NCI-H526 treated with DMSO at 0.1 percent for 48 hours (cell line): ENCODE measurements around the gene TP53RK.

ENCODE experiments used
- DNase-seq: peaks from one replicate; lab custom pipeline; 2025; lab: John Stamatoyannopoulos, UW

The TP53RK gene

DNA sequence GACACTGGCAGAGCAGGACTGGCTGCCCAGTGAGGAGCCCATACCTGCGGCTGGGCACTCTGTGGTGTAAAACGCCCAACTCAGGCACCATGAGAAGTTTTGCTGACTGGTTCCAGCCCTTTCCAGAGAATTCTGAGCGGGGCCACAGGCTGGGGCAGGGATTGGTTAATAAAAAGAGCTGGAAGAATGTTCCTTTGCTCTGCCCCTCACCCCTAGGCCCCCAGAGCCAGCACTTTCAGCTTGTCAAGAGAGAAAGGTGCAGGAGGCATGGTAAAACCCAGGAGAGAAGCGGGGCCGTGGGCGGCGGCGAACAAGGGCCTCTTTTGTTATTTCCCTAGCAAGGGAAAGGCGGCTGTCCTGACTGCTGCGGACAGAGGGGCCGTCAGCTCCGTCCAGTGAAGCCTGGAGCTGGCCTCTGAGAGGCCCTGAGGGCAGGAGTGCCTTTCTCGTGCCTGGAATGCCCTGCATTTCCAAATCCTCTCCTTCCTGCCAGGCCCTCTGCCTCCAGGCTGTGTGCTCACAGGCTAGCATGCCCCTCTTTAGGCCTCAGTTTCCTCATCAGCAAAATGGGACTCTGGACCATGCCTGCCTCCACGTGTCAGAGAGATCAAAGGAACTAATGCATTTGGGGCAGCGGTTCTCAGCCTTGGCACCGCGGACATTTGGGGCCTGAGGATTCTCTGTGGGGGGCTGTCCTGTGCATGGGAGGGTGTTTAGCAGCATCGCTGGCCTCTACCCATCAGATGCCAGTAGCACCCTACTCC, 50.9 kb downstream of the TP53RK start:
- no peak for DNase-seq

DNA sequence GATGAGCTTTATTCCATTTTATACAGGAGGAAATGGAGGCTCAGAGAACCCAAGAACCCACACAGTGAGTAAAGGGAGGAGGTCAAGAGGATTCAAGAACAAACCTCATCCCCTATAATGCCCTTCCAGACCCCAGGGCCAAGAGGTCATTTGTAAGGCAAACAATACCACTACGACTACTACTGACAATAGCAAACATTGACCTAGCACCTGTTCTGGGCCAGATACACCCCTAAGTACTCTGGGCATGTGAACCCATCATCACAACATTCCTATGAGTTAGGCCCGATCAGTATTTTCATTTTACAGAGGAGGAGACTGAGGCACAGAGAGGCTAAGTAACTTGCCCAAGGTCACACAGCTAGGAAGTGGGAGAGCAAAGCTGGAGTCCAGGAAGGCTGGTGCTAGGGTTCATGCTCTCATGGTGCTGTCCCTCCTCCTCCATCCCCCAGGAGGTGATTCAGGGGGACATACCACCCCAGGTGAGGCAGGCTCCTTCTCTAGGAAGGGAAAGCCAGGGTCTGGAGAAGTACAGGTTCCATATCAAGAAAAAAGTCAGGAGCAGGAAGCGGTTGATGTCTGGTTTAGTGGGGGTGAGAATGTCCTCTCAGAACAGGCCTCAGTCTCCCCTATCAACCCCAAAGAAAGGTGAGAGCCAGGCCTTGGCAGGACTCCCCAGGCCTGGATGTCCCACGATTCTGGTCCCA, 51.7 kb downstream of the TP53RK start:
- DNase-seq, result no peak

DNA sequence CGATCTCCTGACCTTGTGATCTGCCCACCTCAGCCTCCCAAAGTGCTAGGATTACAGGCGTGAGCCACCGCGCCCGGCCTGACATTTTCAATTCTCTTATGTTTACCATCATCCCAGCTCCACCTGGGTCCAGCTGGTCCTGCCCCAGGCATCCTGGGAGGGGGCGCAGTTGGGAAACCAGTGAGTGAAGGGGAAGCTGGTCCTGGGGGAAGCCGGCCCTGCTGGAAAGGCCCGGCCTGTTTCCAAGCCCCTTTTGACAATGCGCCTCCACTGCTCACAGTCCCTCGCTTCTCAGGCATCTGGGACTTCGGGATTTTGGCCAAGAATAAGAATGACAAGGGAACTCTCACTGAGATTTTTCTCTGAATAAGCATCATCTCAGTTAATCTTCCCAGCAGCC, 52.2 kb downstream of the TP53RK start:
- no peak for DNase-seq

DNA sequence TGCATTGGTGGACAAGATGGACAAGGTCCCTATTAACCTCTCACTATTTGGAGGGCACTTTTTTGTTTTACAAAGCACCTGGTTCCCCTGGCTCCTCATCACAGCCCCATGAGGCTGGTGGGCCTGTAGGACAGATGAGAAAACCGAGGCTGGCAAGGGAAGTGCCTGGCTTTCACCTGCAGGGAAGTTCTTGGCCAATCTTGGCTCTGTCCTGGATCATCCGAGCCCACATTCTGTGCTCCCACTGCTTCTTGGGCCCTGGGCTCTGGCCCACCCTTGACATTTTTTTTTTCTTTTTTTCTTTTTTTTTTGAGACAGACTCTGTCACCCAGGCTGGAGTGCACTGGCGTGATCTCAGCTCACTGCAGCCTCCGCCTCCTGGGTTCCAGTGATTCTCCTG, 52.7 kb downstream of the TP53RK start:
- DNase-seq, result no peak

DNA sequence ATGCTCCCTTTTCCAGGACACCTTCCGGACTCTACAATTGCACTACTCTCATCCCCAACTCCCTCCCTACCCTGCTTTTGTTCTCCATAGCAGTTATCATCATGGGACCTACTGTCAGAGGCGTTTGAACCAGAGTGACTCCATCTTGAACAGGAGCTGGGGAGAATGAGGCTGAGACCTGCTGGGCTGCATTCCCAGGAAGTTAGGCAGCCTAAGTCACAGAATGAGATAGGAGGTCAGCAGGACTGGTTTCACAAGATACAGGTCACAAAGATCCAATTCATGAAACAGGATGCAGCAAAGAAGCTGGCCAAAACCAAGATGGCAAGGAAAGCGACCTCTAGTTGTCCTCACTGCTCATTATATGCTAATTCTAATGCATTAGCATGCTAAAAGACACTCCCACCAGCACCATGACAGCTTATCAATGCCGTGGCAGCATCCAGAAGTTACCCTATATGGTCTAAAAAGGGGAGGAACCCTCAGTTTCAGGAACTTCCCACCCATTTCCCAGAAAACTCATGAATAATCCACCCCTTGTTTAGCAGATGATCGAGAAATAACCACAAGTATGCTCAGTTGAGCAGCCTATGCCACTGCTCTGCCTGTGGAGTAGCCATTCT, 53.6 kb downstream of the TP53RK start:
- DNase-seq, result no peak

DNA sequence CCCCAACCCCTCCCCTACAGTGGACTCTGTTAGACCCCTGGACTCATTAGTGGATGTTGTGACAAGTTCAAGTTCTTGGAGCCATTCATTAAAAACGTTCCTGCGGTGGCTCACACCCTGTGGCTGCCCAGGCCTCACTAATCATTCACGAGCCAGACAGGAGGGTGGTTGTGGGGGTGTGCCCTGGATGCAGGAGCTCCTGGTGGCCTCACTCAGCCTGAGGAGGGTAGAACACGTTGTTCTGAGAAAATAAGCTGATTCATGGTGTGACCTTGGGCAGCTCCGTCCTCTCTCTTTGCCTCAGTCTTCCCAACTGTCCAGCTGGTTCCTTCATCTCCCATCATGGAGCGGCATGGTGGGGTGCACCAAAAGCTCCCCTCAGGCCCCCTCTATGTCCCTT, 54.7 kb downstream of the TP53RK start:
- no peak for DNase-seq
